ENCODE results near the gene DNAJC15. TPM values are rescaled to one million over a fixed set of nuclear protein-coding genes. Genes with fewer than 3 reads are reported as not detected.

The DNAJC15 gene
- total and polyA plus RNA-seq, 2 of the 4 experiments (the other 2 are of a cell fraction): 7.0 to 22.0 TPM

GRCh38 chr13:43085545-43085944, 62.2 kb downstream of the DNAJC15 start:
- H3K4me1 ChIP-seq (ENCODE audit: control insufficient read depth, insufficient read depth, low read length): peaks cover 1% of the 10 kb centered on the region; the same call in 1 of the 2 replicates
- H3K18ac ChIP-seq (ENCODE audit: low read depth, low read length): no peak overlapping the region
- BruUV-seq (replicated peaks): no TSS peak
- H2AK5ac ChIP-seq (ENCODE audit: low read depth, low read length): no peak overlapping the region
- H3K4ac ChIP-seq (ENCODE audit: low read depth, low read length): no peak overlapping the region
- H2BK20ac ChIP-seq (ENCODE audit: low read depth, low read length): no peak overlapping the region
- no peak overlapping the region for H3K27ac ChIP-seq (ENCODE audit: insufficient read depth, low read length)
- no peak overlapping the region for H3K56ac ChIP-seq (ENCODE audit: extremely low read depth, insufficient read depth, low read length)
- in situ Hi-C loops (cut with MboI; ENCODE audit: low sequenced_read_pairs): loop anchor here (10.0 kb wide), 2 partner anchors 491 to 789 kb away; partner anchors contain the start of genes CCDC122 and LACC1
- no peak overlapping the region for H3K4me3 ChIP-seq (ENCODE audit: insufficient read depth, low read depth, low read length)
- H3K27me3 ChIP-seq (ENCODE audit: control insufficient read depth, insufficient read depth, low read length): no peaks in the 10 kb centered on the region
- ChIA-PET POLR2A (ENCODE audit: unreplicated experiment) (no interaction called here), CTCF (interaction anchor here (0.6 to 1.0 kb wide), 2 partner anchors 9 to 66 kb away, joined by 3 read pairs; no protein-coding TSS in a partner anchor)
- peaks cover 3 to 9% of the 10 kb centered on the region in 2 experiments; a peak in 1 of 4 replicates for H3K79me1 ChIP-seq (ENCODE audit: low read depth in 1 of 2, low read length in 2 of 2)
- no CpG with 5 or more reads among the region's 1 CpG for WGBS, 2 experiments (ENCODE audit: extremely low coverage in 2 of 2, insufficient read length in 1 of 2)
- no peaks in the 10 kb centered on the region for H3K9me3 ChIP-seq (ENCODE audit: control insufficient read depth, insufficient read depth, low read length)
- DNase-seq: peak; percentile 61
- H4K5ac ChIP-seq (ENCODE audit: low read depth, low read length): no peak overlapping the region
- no peak overlapping the region for H2BK5ac ChIP-seq (ENCODE audit: low read depth, low read length, poor library complexity, severe bottlenecking)
- TF ChIP-seq MXI1 (IDR thresholded peaks at IDR 0.05; ENCODE audit: borderline replicate concordance, low read depth, low read length) (no peak), CEBPB (IDR thresholded peaks at IDR 0.05; ENCODE audit: low read depth, low read length) (no peak), NFE2L2 (IDR thresholded peaks at IDR 0.05; ENCODE audit: low read depth, low read length) (no peak), RFX5 (IDR thresholded peaks at IDR 0.05; ENCODE audit: low read depth, low read length) (no peak), SMC3 (IDR thresholded peaks at IDR 0.05; ENCODE audit: low read depth, low read length) (peak; percentile 68), CHD1 (IDR thresholded peaks at IDR 0.05; ENCODE audit: low read depth, low read length) (no peak), MAFK (IDR thresholded peaks at IDR 0.05; ENCODE audit: low read depth, low read length) (no peak), CTCF (conservative IDR thresholded peaks at IDR 0.05; ENCODE audit: low read depth, low read length) (peak; percentile 63), ELK1 (IDR thresholded peaks at IDR 0.05; ENCODE audit: borderline replicate concordance, low read depth, low read length) (no peak), RCOR1 (IDR thresholded peaks at IDR 0.05; ENCODE audit: insufficient replicate concordance, low read length) (no peak), RAD21 (IDR thresholded peaks at IDR 0.05; ENCODE audit: low read length) (peak; percentile 68), FOS (IDR thresholded peaks at IDR 0.05; ENCODE audit: low read depth, low read length) (no peak), POLR2A (IDR thresholded peaks at IDR 0.05; ENCODE audit: low read depth, low read length) (no peak), USF2 (IDR thresholded peaks at IDR 0.05; ENCODE audit: low read depth, low read length) (no peak), BHLHE40 (IDR thresholded peaks at IDR 0.05; ENCODE audit: low read depth, low read length) (no peak), MAZ (IDR thresholded peaks at IDR 0.05; ENCODE audit: borderline replicate concordance, low read depth, low read length) (no peak)
- H3K4me2 ChIP-seq (ENCODE audit: low read depth, low read length): no peak overlapping the region
- no peak overlapping the region for H3K14ac ChIP-seq (replicated peaks; ENCODE audit: low read depth, low read length)
- no peak overlapping the region for H4K8ac ChIP-seq (ENCODE audit: low read depth in 2 of 2, low read length in 2 of 2)
- H3K9me1 ChIP-seq (ENCODE audit: insufficient read depth, low read length): no peaks in the 10 kb centered on the region
- no peak overlapping the region for H3K23ac ChIP-seq (ENCODE audit: low read depth, low read length)
- H4K20me1 ChIP-seq (ENCODE audit: insufficient read depth, low read length): no peaks in the 10 kb centered on the region
- H4K91ac ChIP-seq (ENCODE audit: insufficient read depth, low read depth, low read length): no peak overlapping the region
- no peak overlapping the region for H2BK15ac ChIP-seq (ENCODE audit: low read depth, low read length)
- intact Hi-C loops (cut with micrococcal nuclease): loop anchor here (1.0 to 10.0 kb wide), 5 partner anchors 218 to 719 kb away; partner anchors contain the start of gene ENOX1
- no peak overlapping the region for H2BK120ac ChIP-seq (ENCODE audit: low read depth, low read length)
- H3K36me3 ChIP-seq (ENCODE audit: control insufficient read depth, insufficient read depth, low read length): no peaks in the 10 kb centered on the region
- ATAC-seq (ENCODE audit: low read depth): peak; percentile 51; the same call in 1 of the 2 replicates
- no peak overlapping the region for H2AFZ ChIP-seq (replicated peaks; ENCODE audit: low read length, poor library complexity)
- dilution Hi-C loops (cut with HindIII; ENCODE audit: low sequenced_read_pairs, unreplicated experiment): no loop called here
- no peak overlapping the region for H2AK9ac ChIP-seq (replicated peaks; ENCODE audit: low read depth, low read length, poor library complexity)
- H3K9ac ChIP-seq (ENCODE audit: low read depth, low read length): no peak overlapping the region
